Sciatic nerve (tissue), 2 donors: Measurements from ENCODE around the gene BAD. TPM values are rescaled to one million over a fixed set of nuclear protein-coding genes. Genes with fewer than 3 reads are reported as not detected.
"Not testable (repeated sequence)": the region's sequence is repeated elsewhere in the genome, so short reads cannot be mapped to it uniquely, and the experiment has no call there.

Source experiments
- ATAC-seq: fragments of 200-7000 bp; cut with Tn5 transposase; one replicate; pipeline ENCODE4 v1.9.1; 2020; ENCODE audit warnings: mild to moderate bottlenecking, moderate library complexity
- DNase-seq: peaks from one replicate; pipeline ENCODE4 v3.0.0-alpha.2; 2020; ENCODE audit warnings: low spot score
- intact Hi-C: fragments of 100-400 bp; cut with DNase I; formaldehyde crosslinking; loops from one replicate; pipeline ENCODE4 v1.14.2; 2022
- total RNA-seq: library from RNA; stranded (reverse); fragmentation: NEBNext Ultra II Directional; extraction: Animal tissue kit (Norgen Biotek cat#: 25700); gene quantifications from one replicate; pipeline ENCODE4 v1.2.1, GENCODE V29; 2021
- donor health status: DM: no; HTN: no; CAD: no.
- donor health status: DM: no; HTN: no; CAD: no.

BAD gene
- total RNA-seq, 1 donor from 2014 or later = 47.4 TPM

- intact Hi-C loops = no loop called here
- DNase-seq (no peak), ATAC-seq (no peak)
Measured at GRCh38 chr11:64316672-64317324, 32.3 kb upstream of the BAD start.

- intact Hi-C loops, DNase-seq: not testable (repeated sequence)
Measured at GRCh38 chr11:64315667-64316526, 31.4 kb upstream of the BAD start.

GRCh38 chr11:64314805-64315561, 30.5 kb upstream of the BAD start:
- intact Hi-C loops = no loop called here
- DNase-seq = no peak
- ATAC-seq = no peak

More at GRCh38 chr11:64315667-64316526, 31.4 kb upstream of the BAD start:
- ATAC-seq = not testable (repeated sequence)

- ATAC-seq = no peak
- intact Hi-C loops = no loop called here
- DNase-seq = no peak
Measured at GRCh38 chr11:64314146-64314804, 29.8 kb upstream of the BAD start.

GRCh38 chr11:64313491-64314145, 29.2 kb upstream of the BAD start:
- DNase-seq (no peak), ATAC-seq (no peak)
- intact Hi-C loops = no loop called here

- no peak for DNase-seq
- ATAC-seq = no peak
- intact Hi-C loops = no loop called here
Measured at GRCh38 chr11:64312947-64313346, 28.5 kb upstream of the BAD start.

GRCh38 chr11:64307795-64308194, 23.3 kb upstream of the BAD start:
- intact Hi-C loops, DNase-seq, ATAC-seq: not testable (repeated sequence)

- DNase-seq (no peak), ATAC-seq (no peak)
- intact Hi-C loops = no loop called here
Measured at GRCh38 chr11:64306876-64307622, 22.6 kb upstream of the BAD start.

GRCh38 chr11:64306563-64306875, 22.1 kb upstream of the BAD start:
- DNase-seq (no peak), ATAC-seq (no peak)
- intact Hi-C loops = no loop called here

- intact Hi-C loops = no loop called here
- ATAC-seq (peak; percentile 0), DNase-seq (peak; percentile 86)
Measured at GRCh38 chr11:64305691-64306562, 21.5 kb upstream of the BAD start.

- ATAC-seq = peak; percentile 94
- intact Hi-C loops = no loop called here
- DNase-seq = peak; percentile 100
Measured at GRCh38 chr11:64305075-64305690, 20.7 kb upstream of the BAD start, which contains the start of gene ESRRA. TSS of gene ESRRA (plus strand) at chr11:64305524. CDS start at chr11:64307180, 1,656 bp downstream.

- DNase-seq (peak; percentile 96), ATAC-seq (peak; percentile 67)
- intact Hi-C loops = no loop called here
Measured at GRCh38 chr11:64304316-64305072, 20.0 kb upstream of the BAD start.

GRCh38 chr11:64304032-64304315, 19.5 kb upstream of the BAD start:
- no peak for DNase-seq
- intact Hi-C loops = no loop called here
- no peak for ATAC-seq

- no peak for DNase-seq
- intact Hi-C loops = no loop called here
- no peak for ATAC-seq
Measured at GRCh38 chr11:64303109-64304031, 18.9 kb upstream of the BAD start.
